ENCODE data around the gene GUCA2B. TPM values are rescaled to one million over a fixed set of nuclear protein-coding genes. Genes with fewer than 3 reads are reported as not detected.

The GUCA2B gene
- total RNA-seq, 1 experiment from 2014 or later, result not detected

DNA sequence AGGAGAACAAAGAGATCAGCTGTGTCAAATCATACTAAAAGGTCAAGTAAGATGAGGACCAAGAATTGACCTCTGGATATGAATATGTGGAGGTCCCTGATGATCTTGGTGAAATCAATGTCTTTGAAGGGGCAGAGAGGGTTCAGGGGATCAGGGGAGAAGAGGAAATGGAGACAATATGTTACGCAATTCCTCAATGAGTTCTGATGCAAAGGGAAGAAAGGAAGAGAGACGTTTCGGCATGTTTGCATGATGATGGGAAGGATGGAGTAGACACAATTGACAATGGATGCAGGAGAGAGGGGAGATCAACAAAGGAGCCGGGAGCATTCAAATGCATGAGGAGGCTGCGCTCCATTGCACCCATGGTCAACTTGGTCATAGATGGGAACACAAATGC lies 36.0 kb upstream of the GUCA2B start:
- intact Hi-C loops (cut with micrococcal nuclease; ENCODE audit: unreplicated experiment) (no loop called here), in situ Hi-C loops (cut with HindIII; ENCODE audit: low pct_unique_long_range_greater_than_20kb, low sequenced_read_pairs) (no loop called here)
- Histone ChIP-seq H3K27ac (ENCODE audit: low read length) (no peak overlapping the region), H3K36me3 (ENCODE audit: control insufficient read depth, insufficient read depth, low read length) (no peaks in the 10 kb centered on the region), H3K4me1 (ENCODE audit: control insufficient read depth, insufficient read depth, low read length) (no peaks in the 10 kb centered on the region), H3K27me3 (ENCODE audit: control insufficient read depth, insufficient read depth, low read length) (no peaks in the 10 kb centered on the region), H3K9me3 (ENCODE audit: control insufficient read depth, insufficient read depth, low read depth, low read length) (no peaks in the 10 kb centered on the region), H3K4me3 (ENCODE audit: low read depth in 2 of 2, low read length in 2 of 2) (no peak overlapping the region)
- ATAC-seq, result no peak
- no TSS peak for BruUV-seq (replicated peaks)
- ChIA-PET POLR2A (no interaction called here), CTCF (no interaction called here)
- TF ChIP-seq POLR2AphosphoS5 (IDR thresholded peaks at IDR 0.05; ENCODE audit: low read depth, low read length) (no peak), REST (IDR thresholded peaks at IDR 0.05; ENCODE audit: insufficient read depth in 1 of 2, low read depth in 2 of 2, low read length in 1 of 2) (no peak)
- no peak for DNase-seq (ENCODE audit: low read depth, low spot score)

DNA sequence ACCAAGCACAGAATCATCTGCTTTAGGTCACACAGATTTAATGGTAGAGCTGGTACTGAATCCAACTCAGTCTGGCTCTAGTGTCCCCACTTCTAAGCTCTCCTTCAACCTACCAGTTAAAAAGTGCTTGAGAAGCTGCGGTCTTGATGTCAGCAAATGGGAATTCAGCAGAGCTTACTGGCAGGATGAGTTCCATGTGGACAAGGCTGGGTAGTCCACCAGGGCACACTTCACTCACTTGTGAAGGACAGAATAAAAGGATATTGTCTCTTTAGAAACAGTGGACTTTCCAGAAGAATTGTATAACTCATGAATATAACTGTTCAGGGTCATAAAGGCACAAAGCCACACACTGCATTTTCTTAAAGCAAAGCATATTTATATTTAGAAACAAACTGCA lies 35.1 kb upstream of the GUCA2B start:
- ATAC-seq (no peak), DNase-seq (ENCODE audit: low read depth, low spot score) (no peak)
- H3K9me3 ChIP-seq (ENCODE audit: control insufficient read depth, insufficient read depth, low read depth, low read length), result no peaks in the 10 kb centered on the region
- H3K27me3 ChIP-seq (ENCODE audit: control insufficient read depth, insufficient read depth, low read length), result no peaks in the 10 kb centered on the region
- CTCF ChIA-PET, result no interaction called here
- intact Hi-C loops (cut with micrococcal nuclease; ENCODE audit: unreplicated experiment), result no loop called here
- BruUV-seq (replicated peaks), result no TSS peak
- H3K36me3 ChIP-seq (ENCODE audit: control insufficient read depth, insufficient read depth, low read length), result no peaks in the 10 kb centered on the region
- no peaks in the 10 kb centered on the region for H3K4me1 ChIP-seq (ENCODE audit: control insufficient read depth, insufficient read depth, low read length)
- H3K27ac ChIP-seq (ENCODE audit: low read length), result no peak overlapping the region
- H3K4me3 ChIP-seq (ENCODE audit: low read depth in 2 of 2, low read length in 2 of 2), result no peak overlapping the region
- in situ Hi-C loops (cut with HindIII; ENCODE audit: low pct_unique_long_range_greater_than_20kb, low sequenced_read_pairs), result no loop called here
- POLR2A ChIA-PET, result no interaction called here
- TF ChIP-seq POLR2AphosphoS5 (IDR thresholded peaks at IDR 0.05; ENCODE audit: low read depth, low read length), result no peak
- no peak for TF ChIP-seq SIN3A (IDR thresholded peaks at IDR 0.05; ENCODE audit: borderline replicate concordance, insufficient read depth, low read depth, low read length)
- TF ChIP-seq TCF7L2 (IDR thresholded peaks at IDR 0.05; ENCODE audit: low read depth, low read length), result no peak
- TF ChIP-seq REST (IDR thresholded peaks at IDR 0.05; ENCODE audit: insufficient read depth in 1 of 2, low read depth in 2 of 2, low read length in 1 of 2), result no peak
- TF ChIP-seq, protein P1, sequence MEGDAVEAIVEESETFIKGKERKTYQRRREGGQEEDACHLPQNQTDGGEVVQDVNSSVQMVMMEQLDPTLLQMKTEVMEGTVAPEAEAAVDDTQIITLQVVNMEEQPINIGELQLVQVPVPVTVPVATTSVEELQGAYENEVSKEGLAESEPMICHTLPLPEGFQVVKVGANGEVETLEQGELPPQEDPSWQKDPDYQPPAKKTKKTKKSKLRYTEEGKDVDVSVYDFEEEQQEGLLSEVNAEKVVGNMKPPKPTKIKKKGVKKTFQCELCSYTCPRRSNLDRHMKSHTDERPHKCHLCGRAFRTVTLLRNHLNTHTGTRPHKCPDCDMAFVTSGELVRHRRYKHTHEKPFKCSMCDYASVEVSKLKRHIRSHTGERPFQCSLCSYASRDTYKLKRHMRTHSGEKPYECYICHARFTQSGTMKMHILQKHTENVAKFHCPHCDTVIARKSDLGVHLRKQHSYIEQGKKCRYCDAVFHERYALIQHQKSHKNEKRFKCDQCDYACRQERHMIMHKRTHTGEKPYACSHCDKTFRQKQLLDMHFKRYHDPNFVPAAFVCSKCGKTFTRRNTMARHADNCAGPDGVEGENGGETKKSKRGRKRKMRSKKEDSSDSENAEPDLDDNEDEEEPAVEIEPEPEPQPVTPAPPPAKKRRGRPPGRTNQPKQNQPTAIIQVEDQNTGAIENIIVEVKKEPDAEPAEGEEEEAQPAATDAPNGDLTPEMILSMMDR (IDR thresholded peaks at IDR 0.05), result no peak
